Activated CD4-positive, alpha-beta T cell treated with anti-CD3 and anti-CD28 coated beads, Interleukin-2, Interleukin-6, amounts not matched to agents 100 ng/mL and 50 ng/mL, durations not matched to agents 16 hours and 8 hours (primary cell): ENCODE results near the gene AGT.
"Not testable (repeated sequence)": the region's sequence is repeated elsewhere in the genome, so short reads cannot be mapped to it uniquely, and the experiment has no call there.

ENCODE experiments used
- DNase-seq: peaks from one replicate; pipeline ENCODE4 v3.0.0-alpha.2; 2020

Gene AGT

GRCh38 chr1:230706887-230707731, 6.8 kb downstream of the AGT start:
- no peak for DNase-seq

GRCh38 chr1:230706020-230706699, 7.8 kb downstream of the AGT start:
- DNase-seq = no peak

- no peak for DNase-seq
Observed at GRCh38 chr1:230705289-230706019, 8.5 kb downstream of the AGT start.

GRCh38 chr1:230704830-230705229, 9.1 kb downstream of the AGT start:
- no peak for DNase-seq

GRCh38 chr1:230703679-230704385, 10.1 kb downstream of the AGT start:
- no peak for DNase-seq

- no peak for DNase-seq
Observed at GRCh38 chr1:230702934-230703678, 10.8 kb downstream of the AGT start.

GRCh38 chr1:230701895-230702768, 11.8 kb downstream of the AGT start:
- no peak for DNase-seq

GRCh38 chr1:230701434-230701833, 12.5 kb downstream of the AGT start:
- no peak for DNase-seq

GRCh38 chr1:230700132-230700531, 13.8 kb downstream of the AGT start:
- no peak for DNase-seq

- no peak for DNase-seq
Observed at GRCh38 chr1:230699716-230700115, 14.2 kb downstream of the AGT start.

GRCh38 chr1:230698964-230699363, 15.0 kb downstream of the AGT start:
- DNase-seq = not testable (repeated sequence)

- no peak for DNase-seq
Observed at GRCh38 chr1:230698130-230698529, 15.8 kb downstream of the AGT start.

- DNase-seq = no peak
Observed at GRCh38 chr1:230696722-230697437, 17.0 kb downstream of the AGT start.

- no peak for DNase-seq
Observed at GRCh38 chr1:230696218-230696617, 17.7 kb downstream of the AGT start.

- no peak for DNase-seq
Observed at GRCh38 chr1:230694991-230695390, 18.9 kb downstream of the AGT start.

GRCh38 chr1:230694464-230694863, 19.5 kb downstream of the AGT start:
- DNase-seq = no peak

GRCh38 chr1:230693777-230694176, 20.1 kb downstream of the AGT start:
- DNase-seq = no peak

- DNase-seq = no peak
Observed at GRCh38 chr1:230693221-230693620, 20.7 kb downstream of the AGT start.

- DNase-seq = no peak
Observed at GRCh38 chr1:230691615-230692014, 22.3 kb downstream of the AGT start.

GRCh38 chr1:230690101-230690500, 23.8 kb downstream of the AGT start:
- no peak for DNase-seq

GRCh38 chr1:230686747-230687146, 27.2 kb downstream of the AGT start:
- DNase-seq = no peak
